Stimulated activated memory B cell treated with anti-CD40 and anti-IgM and Interleukin-4, amounts not matched to agents 10 μg/mL and 1 μg/mL and 100 μg/mL, for 72 hours (primary cell): ENCODE measurements around the gene ARHGAP10.
A peak's percentile ranks its signal among the peaks of the same experiment; 100 is the strongest.

Source experiments
- ATAC-seq: fragments of 150-1000 bp; cut with Tn5 transposase; 2 replicates; pipeline ENCODE4 v1.10.0; 2021
- H3K27ac Mint-ChIP-seq: one replicate; pipeline ENCODE4 v1.8.0; 2022; ENCODE audit warnings: mild to moderate bottlenecking, mixed read lengths
- H3K27me3 Mint-ChIP-seq: one replicate; pipeline ENCODE4 v1.8.0; 2022; ENCODE audit warnings: mixed read lengths
- H3K36me3 Mint-ChIP-seq: one replicate; pipeline ENCODE4 v1.8.0; 2022; ENCODE audit warnings: mixed read lengths
- H3K4me1 Mint-ChIP-seq: one replicate; pipeline ENCODE4 v1.8.0; 2022; ENCODE audit warnings: mixed read lengths
- H3K4me3 Mint-ChIP-seq: one replicate; pipeline ENCODE4 v1.8.0; 2022; ENCODE audit warnings: mild to moderate bottlenecking, moderate library complexity, mixed read lengths
- H3K9me3 Mint-ChIP-seq: one replicate; pipeline ENCODE4 v1.8.0; 2022; ENCODE audit warnings: mixed read lengths

The ARHGAP10 gene

GRCh38 chr4:147853706-147854105 is 121.8 kb downstream of the ARHGAP10 start:
- no peak overlapping the region for H3K27ac Mint-ChIP-seq
- H3K9me3 Mint-ChIP-seq: no peaks in the 10 kb centered on the region
- H3K4me1 Mint-ChIP-seq: no peaks in the 10 kb centered on the region
- no peak for ATAC-seq
- H3K36me3 Mint-ChIP-seq: no peaks in the 10 kb centered on the region
- no peak overlapping the region for H3K4me3 Mint-ChIP-seq
- peaks cover 10% of the 10 kb centered on the region for H3K27me3 Mint-ChIP-seq

- Mint-ChIP-seq H3K4me1 (no peaks in the 10 kb centered on the region), H3K27me3 (peaks cover 10% of the 10 kb centered on the region), H3K4me3 (no peak overlapping the region), H3K36me3 (no peaks in the 10 kb centered on the region), H3K9me3 (no peaks in the 10 kb centered on the region), H3K27ac (no peak overlapping the region)
- no peak for ATAC-seq
Measured at GRCh38 chr4:147854154-147854553, 122.3 kb downstream of the ARHGAP10 start.

DNA sequence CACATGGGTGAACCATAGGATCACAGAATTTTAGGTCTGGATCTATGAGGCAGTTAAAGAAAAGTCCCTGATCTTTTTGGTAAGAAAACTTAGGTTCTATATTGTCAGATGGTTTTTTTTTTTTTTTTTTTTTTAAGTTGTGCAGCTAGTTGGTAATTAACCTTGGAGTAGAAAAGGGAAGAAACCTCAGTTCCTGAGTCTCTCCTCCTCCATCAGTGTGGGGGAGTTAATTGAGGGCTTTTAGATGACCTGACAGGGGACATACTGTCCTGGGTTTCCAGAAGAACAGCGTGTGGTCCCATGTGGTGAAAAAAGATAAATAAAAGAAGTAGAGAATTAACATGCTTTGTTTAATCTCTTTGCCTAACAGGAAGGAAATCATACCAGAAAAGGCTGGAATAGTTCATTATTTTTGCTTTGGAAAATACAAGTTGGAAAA is 123.7 kb downstream of the ARHGAP10 start:
- no peak overlapping the region for H3K4me3 Mint-ChIP-seq

DNA sequence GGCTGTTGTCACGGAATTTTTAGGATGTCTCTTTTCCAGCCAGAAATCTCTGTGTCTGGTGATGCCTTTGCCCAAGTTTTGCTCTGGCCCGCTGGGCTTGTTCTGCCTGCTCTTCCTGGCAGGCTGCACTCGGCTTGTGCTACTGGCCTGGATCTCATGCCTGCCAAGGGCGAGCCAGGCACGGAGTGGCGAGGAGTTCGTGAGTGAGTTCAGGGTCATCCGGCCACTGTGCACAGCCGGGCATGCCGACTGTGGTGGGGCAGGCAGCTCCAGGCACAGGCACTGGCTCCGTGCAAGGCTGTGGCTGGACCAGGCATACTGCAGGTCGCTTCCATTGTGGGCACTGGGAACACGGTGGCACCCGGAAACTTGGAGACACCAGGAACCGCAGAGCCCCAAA is 129.1 kb downstream of the ARHGAP10 start:
- no peaks in the 10 kb centered on the region for H3K9me3 Mint-ChIP-seq
- no peaks in the 10 kb centered on the region for H3K4me1 Mint-ChIP-seq
- no peak for ATAC-seq
- no peak overlapping the region for H3K27ac Mint-ChIP-seq
- H3K27me3 Mint-ChIP-seq: no peaks in the 10 kb centered on the region
- H3K36me3 Mint-ChIP-seq: no peaks in the 10 kb centered on the region
- no peak overlapping the region for H3K4me3 Mint-ChIP-seq

More for the DNA sequence above, 123.7 kb downstream of the ARHGAP10 start:
- H3K36me3 Mint-ChIP-seq: no peaks in the 10 kb centered on the region
- H3K9me3 Mint-ChIP-seq: no peaks in the 10 kb centered on the region
- H3K4me1 Mint-ChIP-seq: no peaks in the 10 kb centered on the region
- peaks cover 10% of the 10 kb centered on the region for H3K27me3 Mint-ChIP-seq
- no peak for ATAC-seq
- no peak overlapping the region for H3K27ac Mint-ChIP-seq

DNA sequence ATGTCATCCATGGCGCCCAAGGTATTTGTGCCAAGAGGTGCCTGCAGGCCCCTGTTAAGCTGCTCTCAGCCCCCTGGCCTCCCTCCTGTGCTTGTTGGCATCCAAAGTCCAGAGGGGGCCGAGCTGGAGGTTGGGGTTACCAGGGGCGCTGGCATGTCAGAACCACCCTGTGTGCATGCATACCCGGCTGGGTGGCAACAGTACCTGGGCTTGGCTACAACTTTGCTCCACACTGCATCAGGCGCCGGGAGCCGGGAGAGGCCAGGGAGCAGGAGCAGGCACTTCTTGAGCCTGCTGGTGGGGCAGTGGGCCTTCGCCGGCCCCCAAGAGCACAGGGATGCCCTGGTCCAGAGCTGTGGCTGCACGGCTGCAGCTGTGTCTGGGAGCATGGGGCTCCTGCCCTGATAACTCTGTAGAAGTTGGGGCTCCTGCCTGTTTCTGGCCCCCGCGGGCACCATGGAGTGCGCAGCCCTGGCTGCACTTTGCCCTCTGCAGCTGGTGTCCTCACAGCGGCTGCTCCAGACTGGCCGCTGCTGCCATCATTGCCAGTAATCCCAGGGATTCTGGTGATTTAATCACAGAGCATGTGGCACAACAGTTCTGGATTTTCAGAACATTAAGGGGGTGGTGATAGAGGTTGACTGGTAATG is 130.3 kb downstream of the ARHGAP10 start:
- Mint-ChIP-seq H3K27me3 (no peaks in the 10 kb centered on the region), H3K27ac (no peak overlapping the region), H3K4me1 (no peaks in the 10 kb centered on the region), H3K4me3 (no peak overlapping the region), H3K9me3 (no peaks in the 10 kb centered on the region), H3K36me3 (no peaks in the 10 kb centered on the region)
- no peak for ATAC-seq

DNA sequence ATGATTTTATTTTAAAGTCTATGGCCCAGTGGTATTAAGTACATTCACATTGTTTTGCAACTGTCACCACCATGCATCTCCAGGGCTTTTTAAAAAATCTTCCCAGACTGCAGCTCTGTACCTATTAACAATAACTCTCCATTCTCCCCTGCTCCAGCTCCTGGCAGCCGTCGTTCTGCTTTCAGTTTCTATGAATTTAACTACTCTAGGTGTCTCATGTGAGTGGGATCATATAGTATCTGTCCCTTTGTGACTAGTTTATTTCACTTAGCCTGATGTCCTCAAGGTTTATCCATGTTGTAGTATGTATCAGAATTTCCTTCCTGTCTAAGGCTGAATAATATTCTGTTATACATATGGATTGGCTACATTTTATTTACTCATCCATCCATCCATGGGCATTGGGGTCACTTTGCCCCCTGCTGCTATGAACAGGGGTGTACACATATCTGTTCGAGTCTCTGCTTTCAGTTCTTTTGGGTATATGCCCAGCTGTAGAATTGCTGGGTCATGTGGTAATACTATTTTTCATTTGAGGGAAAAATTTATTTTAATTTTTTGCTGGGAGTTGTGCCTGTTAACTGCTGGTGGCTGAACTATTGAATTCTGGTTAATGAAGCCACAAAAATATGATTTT is 131.3 kb downstream of the ARHGAP10 start:
- Mint-ChIP-seq H3K36me3 (no peaks in the 10 kb centered on the region), H3K4me1 (no peaks in the 10 kb centered on the region), H3K9me3 (no peaks in the 10 kb centered on the region), H3K27me3 (no peaks in the 10 kb centered on the region), H3K4me3 (no peak overlapping the region), H3K27ac (no peak overlapping the region)
- ATAC-seq: no peak

DNA sequence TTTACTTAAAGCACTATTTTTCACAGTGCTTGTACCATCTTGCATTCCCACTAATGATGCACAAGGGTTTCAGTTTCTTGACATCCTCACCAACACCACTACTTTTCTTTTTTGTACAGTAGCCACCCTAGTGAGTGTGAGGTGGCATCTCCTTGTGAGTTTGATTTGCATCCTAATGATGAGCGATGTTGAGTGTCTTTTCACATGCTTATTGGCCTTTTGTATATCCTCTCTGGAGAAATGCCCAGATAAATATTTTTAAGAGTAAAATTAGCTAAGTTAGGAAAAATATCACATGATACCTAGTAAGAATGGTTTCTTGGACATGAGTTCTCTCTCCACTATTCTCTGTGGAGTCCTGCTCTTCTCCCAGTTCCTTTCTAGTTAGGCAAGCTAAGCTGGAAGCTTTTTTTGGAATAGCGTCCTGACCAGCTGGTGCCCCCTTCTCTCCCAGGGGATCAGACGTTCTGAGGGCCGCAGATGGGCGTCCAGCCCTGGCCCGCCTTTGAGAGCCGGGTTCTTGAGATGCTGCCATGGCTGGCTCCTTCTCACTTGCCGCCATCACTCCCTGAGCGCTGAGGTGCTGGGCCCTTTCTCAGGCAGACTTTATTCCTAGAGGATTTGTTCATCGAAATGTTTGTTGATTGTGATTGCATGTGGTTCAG is 132.1 kb downstream of the ARHGAP10 start:
- Mint-ChIP-seq H3K36me3 (no peaks in the 10 kb centered on the region), H3K4me1 (no peaks in the 10 kb centered on the region), H3K9me3 (no peaks in the 10 kb centered on the region), H3K27ac (no peak overlapping the region), H3K4me3 (no peak overlapping the region), H3K27me3 (no peaks in the 10 kb centered on the region)
- ATAC-seq: no peak

GRCh38 chr4:147864607-147865006 is 132.7 kb downstream of the ARHGAP10 start:
- Mint-ChIP-seq H3K4me1 (no peaks in the 10 kb centered on the region), H3K27ac (no peak overlapping the region), H3K9me3 (no peaks in the 10 kb centered on the region), H3K4me3 (no peak overlapping the region), H3K36me3 (no peaks in the 10 kb centered on the region), H3K27me3 (no peaks in the 10 kb centered on the region)
- ATAC-seq: no peak

DNA sequence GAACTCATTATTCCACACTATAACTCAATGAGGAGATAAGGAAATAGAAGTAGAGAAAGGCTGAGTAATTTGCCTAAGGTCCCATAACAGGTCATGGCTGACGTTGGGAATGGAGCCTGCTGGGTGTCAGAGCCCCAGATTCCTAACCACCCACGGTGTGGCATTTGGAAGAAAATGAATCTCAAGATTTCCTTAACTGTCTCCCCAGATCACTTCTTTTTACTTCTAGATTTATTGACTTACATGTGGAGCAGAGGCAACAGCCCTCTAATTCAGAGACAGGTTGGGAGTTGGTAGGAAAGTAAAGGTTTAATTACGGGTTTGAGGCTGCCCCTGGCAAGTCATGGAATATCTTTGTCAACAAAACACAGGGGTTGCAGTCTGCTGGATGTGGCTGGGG is 134.0 kb downstream of the ARHGAP10 start:
- Mint-ChIP-seq H3K27ac (no peak overlapping the region), H3K36me3 (no peaks in the 10 kb centered on the region), H3K4me1 (no peaks in the 10 kb centered on the region), H3K9me3 (no peaks in the 10 kb centered on the region), H3K4me3 (no peak overlapping the region), H3K27me3 (no peaks in the 10 kb centered on the region)
- ATAC-seq: no peak

DNA sequence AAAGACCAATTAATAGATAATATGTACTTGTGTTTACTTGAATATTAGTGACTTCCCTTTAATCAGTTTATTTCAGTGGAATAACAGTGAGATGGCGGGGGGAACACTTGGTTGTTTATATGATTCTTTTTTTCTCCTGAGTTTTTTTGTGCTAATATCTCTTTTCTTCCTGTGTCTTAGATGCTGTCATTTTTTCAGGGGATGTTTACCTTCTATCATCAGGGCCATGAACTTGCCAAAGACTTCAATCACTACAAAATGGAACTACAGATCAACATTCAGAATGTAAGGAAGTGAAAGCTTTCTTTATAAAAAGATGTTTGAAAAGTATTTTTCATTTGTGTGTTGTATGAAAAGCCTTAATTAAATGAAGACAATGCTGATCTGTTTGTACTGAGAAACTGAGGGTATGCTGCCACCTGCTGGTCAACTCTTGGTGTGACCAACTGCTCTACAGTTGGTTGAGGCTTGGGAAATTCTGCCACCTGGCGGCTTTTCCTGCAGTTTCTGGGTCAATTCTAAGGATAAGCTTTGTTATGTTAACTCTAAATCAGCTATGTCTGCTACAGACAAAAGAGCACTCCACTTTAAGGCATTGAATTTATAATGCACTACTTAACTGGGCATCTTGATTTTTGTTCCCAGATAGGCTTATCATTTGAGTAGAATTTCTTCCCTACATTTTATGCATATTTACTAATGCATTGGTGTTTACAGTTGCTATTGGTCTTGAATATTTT is 134.8 kb downstream of the ARHGAP10 start:
- Mint-ChIP-seq H3K27me3 (peaks cover 4% of the 10 kb centered on the region), H3K4me3 (no peak overlapping the region), H3K9me3 (no peaks in the 10 kb centered on the region), H3K4me1 (no peaks in the 10 kb centered on the region), H3K36me3 (no peaks in the 10 kb centered on the region), H3K27ac (no peak overlapping the region)
- ATAC-seq: peak; percentile 89

DNA sequence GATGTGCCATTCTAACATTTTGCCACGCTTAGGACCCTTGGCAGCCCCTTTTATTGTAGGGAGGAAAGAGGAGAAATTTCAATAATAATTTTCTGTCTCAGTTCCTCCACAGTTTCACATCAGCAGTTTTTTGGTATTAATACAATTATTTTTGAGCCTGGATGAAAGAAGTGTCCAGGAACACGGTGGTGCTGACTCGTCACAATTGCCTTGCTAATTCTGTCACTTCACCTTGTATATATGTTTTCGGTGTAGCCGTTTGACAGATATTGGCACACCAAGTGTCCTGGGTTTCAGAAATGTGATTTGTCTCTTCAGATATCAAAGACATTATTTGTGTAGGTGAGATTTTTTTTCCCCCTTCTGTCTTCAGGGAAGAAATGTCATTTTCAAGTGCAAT is 142.2 kb downstream of the ARHGAP10 start:
- Mint-ChIP-seq H3K4me1 (no peaks in the 10 kb centered on the region), H3K27ac (no peak overlapping the region), H3K4me3 (no peak overlapping the region), H3K9me3 (no peaks in the 10 kb centered on the region), H3K27me3 (peaks cover 9% of the 10 kb centered on the region), H3K36me3 (no peaks in the 10 kb centered on the region)
- no peak for ATAC-seq

- Mint-ChIP-seq H3K27ac (no peak overlapping the region), H3K9me3 (no peaks in the 10 kb centered on the region), H3K27me3 (no peaks in the 10 kb centered on the region), H3K4me1 (no peaks in the 10 kb centered on the region), H3K36me3 (no peaks in the 10 kb centered on the region), H3K4me3 (no peak overlapping the region)
- ATAC-seq: no peak
Measured at GRCh38 chr4:147877308-147877771, 145.5 kb downstream of the ARHGAP10 start.

GRCh38 chr4:147879676-147880075 is 147.8 kb downstream of the ARHGAP10 start:
- H3K27me3 Mint-ChIP-seq: no peaks in the 10 kb centered on the region
- H3K36me3 Mint-ChIP-seq: no peaks in the 10 kb centered on the region
- no peak overlapping the region for H3K4me3 Mint-ChIP-seq
- H3K4me1 Mint-ChIP-seq: no peaks in the 10 kb centered on the region
- peaks cover 2% of the 10 kb centered on the region for H3K9me3 Mint-ChIP-seq
- no peak overlapping the region for H3K27ac Mint-ChIP-seq
- ATAC-seq: no peak

GRCh38 chr4:147880511-147880910 is 148.6 kb downstream of the ARHGAP10 start:
- Mint-ChIP-seq H3K4me1 (no peaks in the 10 kb centered on the region), H3K27me3 (no peaks in the 10 kb centered on the region), H3K36me3 (no peaks in the 10 kb centered on the region), H3K9me3 (peaks cover 9% of the 10 kb centered on the region), H3K4me3 (no peak overlapping the region), H3K27ac (no peak overlapping the region)
- no peak for ATAC-seq

GRCh38 chr4:147884536-147884935 is 152.6 kb downstream of the ARHGAP10 start:
- Mint-ChIP-seq H3K9me3 (peaks cover 19% of the 10 kb centered on the region), H3K27ac (no peak overlapping the region), H3K4me3 (no peak overlapping the region), H3K27me3 (peaks cover 14% of the 10 kb centered on the region), H3K4me1 (no peaks in the 10 kb centered on the region), H3K36me3 (no peaks in the 10 kb centered on the region)
- ATAC-seq: no peak
